K562 (cell line): ENCODE data around the gene TSPAN3. TPM values are rescaled to one million over a fixed set of nuclear protein-coding genes. Genes with fewer than 3 reads are reported as not detected.

Experiments
- HMGN3 ChIP-seq: IDR thresholded peaks from 2 replicates; pipeline ENCODE4 v1.6.1; 2011; ENCODE audit warnings: borderline replicate concordance, low read depth, mild to moderate bottlenecking, mixed read lengths, low read length; ENCODE audit not compliant: insufficient read length; ENCODE audit errors: extremely low read depth
- SNIP1 ChIP-seq: fragments of 450-650 bp; IDR thresholded peaks from 2 replicates; pipeline ENCODE4 v1.7.1; 2017; ENCODE audit warnings: low read depth, mild to moderate bottlenecking
- SOX6 ChIP-seq: fragments of 450-650 bp; IDR thresholded peaks from 2 replicates; pipeline ENCODE4 v1.6.1; 2014; ENCODE audit warnings: mild to moderate bottlenecking
- ZKSCAN1 ChIP-seq: fragments of 150-350 bp; IDR thresholded peaks from 2 replicates; pipeline ENCODE4 v1.6.1; 2016; ENCODE audit warnings: low read depth, low read length
- ZNF77 ChIP-seq: fragments of 250-450 bp; sonication (Bioruptor Pico); IDR thresholded peaks from 2 replicates; pipeline ENCODE4 v1.5.0; 2020
- polyA plus RNA-seq, 8 experiments: library from polyadenylated mRNA; depleted of rRNA in 4 of 8; stranded (reverse) in 5 of 8; unstranded in 3 of 8; fragments of >200 nt; fragmentation: Nextera tagmentation in 2 of 8; fragmentation: Illumina TruSeq in 1 of 8; extraction: Ambion mirVana in 2 of 8; extraction: Trizol in 1 of 8; gene quantifications; 2 replicates each; pipeline versions ENCODE4 v1.2.1 to v1.2.3, GENCODE V29; 2011 to 2014; ENCODE audit warnings: inconsistent platforms in 1 of 8, missing spikeins in 1 of 8
- total RNA-seq, 7 experiments: library from RNA; depleted of rRNA in 6 of 7; stranded (reverse); fragments of >200 nt in 6 of 7; fragmentation: Illumina TruSeq in 2 of 7; extraction: Trizol in 2 of 7; gene quantifications; 2 replicates each; pipeline versions ENCODE4 v1.2.1 to v1.2.3, GENCODE V29; 2011 to 2021; ENCODE audit warnings: low replicate concordance in 1 of 7
- TF ChIP-seq, protein P1 (sequence below): fragments of 200-600 bp; sonication (generic); IDR thresholded peaks from one replicate; pipeline ENCODE4 v1.6.1; 2012; ENCODE audit warnings: mild to moderate bottlenecking, low read depth, low read length, inconsistent platforms

The TSPAN3 gene
- total and polyA plus RNA-seq, 9 of the 15 experiments (the other 6 are each of a cell fraction or from before 2014, with no cell fraction given): 14.3 to 144 (median 71.1) TPM

DNA sequence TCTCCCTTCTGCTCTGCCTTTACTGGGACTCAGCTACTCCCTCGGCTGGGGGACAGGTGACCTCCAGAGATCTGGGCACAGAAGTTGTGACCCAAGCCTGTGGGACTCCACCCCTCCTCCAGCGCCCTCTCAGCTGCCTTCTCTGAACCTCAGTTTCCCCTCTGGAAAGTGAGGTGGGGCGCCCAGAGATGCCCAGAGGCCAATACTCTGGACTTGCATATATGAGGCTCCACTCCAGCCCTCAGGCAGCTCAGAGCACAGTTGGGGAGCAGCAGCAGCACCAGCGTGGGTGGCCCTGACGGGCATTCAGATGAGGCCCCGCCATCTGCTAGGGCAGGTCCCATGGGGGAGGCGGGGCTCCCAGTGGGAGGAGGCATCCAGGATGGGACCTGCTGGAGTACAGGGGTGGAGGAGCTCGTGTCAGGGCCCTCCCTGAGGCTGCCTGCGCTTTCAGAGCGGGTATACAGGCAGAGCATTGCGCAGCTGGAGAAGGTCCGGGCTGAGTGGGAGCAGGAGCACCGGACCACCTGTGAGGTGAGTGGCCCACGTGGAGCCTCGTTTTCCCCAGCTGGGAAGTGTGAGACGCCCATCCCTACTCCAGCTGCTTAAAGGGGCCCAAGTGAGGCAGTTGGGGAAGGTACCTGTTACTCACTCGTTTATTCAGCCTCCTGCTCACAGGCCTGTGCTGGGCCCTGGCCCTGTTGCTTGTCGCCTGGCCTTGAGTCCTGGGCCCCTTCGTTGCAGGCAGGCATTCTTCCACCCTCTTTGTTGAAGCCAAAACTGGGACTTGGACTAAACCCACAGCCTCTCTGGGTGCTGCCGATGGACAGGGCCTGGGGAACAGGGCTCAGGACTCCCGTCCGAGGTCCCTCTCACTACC lies 40.6 kb downstream of the TSPAN3 start (continued):
- TF ChIP-seq, protein P1, sequence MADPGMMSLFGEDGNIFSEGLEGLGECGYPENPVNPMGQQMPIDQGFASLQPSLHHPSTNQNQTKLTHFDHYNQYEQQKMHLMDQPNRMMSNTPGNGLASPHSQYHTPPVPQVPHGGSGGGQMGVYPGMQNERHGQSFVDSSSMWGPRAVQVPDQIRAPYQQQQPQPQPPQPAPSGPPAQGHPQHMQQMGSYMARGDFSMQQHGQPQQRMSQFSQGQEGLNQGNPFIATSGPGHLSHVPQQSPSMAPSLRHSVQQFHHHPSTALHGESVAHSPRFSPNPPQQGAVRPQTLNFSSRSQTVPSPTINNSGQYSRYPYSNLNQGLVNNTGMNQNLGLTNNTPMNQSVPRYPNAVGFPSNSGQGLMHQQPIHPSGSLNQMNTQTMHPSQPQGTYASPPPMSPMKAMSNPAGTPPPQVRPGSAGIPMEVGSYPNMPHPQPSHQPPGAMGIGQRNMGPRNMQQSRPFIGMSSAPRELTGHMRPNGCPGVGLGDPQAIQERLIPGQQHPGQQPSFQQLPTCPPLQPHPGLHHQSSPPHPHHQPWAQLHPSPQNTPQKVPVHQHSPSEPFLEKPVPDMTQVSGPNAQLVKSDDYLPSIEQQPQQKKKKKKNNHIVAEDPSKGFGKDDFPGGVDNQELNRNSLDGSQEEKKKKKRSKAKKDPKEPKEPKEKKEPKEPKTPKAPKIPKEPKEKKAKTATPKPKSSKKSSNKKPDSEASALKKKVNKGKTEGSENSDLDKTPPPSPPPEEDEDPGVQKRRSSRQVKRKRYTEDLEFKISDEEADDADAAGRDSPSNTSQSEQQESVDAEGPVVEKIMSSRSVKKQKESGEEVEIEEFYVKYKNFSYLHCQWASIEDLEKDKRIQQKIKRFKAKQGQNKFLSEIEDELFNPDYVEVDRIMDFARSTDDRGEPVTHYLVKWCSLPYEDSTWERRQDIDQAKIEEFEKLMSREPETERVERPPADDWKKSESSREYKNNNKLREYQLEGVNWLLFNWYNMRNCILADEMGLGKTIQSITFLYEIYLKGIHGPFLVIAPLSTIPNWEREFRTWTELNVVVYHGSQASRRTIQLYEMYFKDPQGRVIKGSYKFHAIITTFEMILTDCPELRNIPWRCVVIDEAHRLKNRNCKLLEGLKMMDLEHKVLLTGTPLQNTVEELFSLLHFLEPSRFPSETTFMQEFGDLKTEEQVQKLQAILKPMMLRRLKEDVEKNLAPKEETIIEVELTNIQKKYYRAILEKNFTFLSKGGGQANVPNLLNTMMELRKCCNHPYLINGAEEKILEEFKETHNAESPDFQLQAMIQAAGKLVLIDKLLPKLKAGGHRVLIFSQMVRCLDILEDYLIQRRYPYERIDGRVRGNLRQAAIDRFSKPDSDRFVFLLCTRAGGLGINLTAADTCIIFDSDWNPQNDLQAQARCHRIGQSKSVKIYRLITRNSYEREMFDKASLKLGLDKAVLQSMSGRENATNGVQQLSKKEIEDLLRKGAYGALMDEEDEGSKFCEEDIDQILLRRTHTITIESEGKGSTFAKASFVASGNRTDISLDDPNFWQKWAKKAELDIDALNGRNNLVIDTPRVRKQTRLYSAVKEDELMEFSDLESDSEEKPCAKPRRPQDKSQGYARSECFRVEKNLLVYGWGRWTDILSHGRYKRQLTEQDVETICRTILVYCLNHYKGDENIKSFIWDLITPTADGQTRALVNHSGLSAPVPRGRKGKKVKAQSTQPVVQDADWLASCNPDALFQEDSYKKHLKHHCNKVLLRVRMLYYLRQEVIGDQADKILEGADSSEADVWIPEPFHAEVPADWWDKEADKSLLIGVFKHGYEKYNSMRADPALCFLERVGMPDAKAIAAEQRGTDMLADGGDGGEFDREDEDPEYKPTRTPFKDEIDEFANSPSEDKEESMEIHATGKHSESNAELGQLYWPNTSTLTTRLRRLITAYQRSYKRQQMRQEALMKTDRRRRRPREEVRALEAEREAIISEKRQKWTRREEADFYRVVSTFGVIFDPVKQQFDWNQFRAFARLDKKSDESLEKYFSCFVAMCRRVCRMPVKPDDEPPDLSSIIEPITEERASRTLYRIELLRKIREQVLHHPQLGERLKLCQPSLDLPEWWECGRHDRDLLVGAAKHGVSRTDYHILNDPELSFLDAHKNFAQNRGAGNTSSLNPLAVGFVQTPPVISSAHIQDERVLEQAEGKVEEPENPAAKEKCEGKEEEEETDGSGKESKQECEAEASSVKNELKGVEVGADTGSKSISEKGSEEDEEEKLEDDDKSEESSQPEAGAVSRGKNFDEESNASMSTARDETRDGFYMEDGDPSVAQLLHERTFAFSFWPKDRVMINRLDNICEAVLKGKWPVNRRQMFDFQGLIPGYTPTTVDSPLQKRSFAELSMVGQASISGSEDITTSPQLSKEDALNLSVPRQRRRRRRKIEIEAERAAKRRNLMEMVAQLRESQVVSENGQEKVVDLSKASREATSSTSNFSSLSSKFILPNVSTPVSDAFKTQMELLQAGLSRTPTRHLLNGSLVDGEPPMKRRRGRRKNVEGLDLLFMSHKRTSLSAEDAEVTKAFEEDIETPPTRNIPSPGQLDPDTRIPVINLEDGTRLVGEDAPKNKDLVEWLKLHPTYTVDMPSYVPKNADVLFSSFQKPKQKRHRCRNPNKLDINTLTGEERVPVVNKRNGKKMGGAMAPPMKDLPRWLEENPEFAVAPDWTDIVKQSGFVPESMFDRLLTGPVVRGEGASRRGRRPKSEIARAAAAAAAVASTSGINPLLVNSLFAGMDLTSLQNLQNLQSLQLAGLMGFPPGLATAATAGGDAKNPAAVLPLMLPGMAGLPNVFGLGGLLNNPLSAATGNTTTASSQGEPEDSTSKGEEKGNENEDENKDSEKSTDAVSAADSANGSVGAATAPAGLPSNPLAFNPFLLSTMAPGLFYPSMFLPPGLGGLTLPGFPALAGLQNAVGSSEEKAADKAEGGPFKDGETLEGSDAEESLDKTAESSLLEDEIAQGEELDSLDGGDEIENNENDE: no peak
- TF ChIP-seq SOX6 (no peak), HMGN3 (no peak), SNIP1 (no peak), ZKSCAN1 (no peak), ZNF77 (CRISPR knock-in tag) (no peak)
- TF ChIP-seq, all 486 proteins: peak for 0
